HFFc6 (cell line): ENCODE measurements around the gene YJU2. TPM values are rescaled to one million over a fixed set of nuclear protein-coding genes. Genes with fewer than 3 reads are reported as not detected.

Source experiments
- DNase-seq: peaks from one replicate; pipeline ENCODE4 v3.0.0-alpha.2; 2018
- H3K27ac Mint-ChIP-seq: 2 replicates; pipeline ENCODE4 v1.8.0; 2020; ENCODE audit warnings: mild to moderate bottlenecking, mixed read lengths
- H3K27me3 Mint-ChIP-seq: 2 replicates; pipeline ENCODE4 v1.8.0; 2021; ENCODE audit warnings: mild to moderate bottlenecking, moderate library complexity, mixed read lengths; ENCODE audit not compliant: insufficient read depth
- H3K36me3 Mint-ChIP-seq: 2 replicates; pipeline ENCODE4 v1.8.0; 2021; ENCODE audit warnings: low read depth, mixed read lengths
- H3K4me1 Mint-ChIP-seq: 2 replicates; pipeline ENCODE4 v1.8.0; 2020; ENCODE audit warnings: low read depth, mixed read lengths
- H3K4me3 Mint-ChIP-seq: 2 replicates; pipeline ENCODE4 v1.8.0; 2020; ENCODE audit warnings: mild to moderate bottlenecking, moderate library complexity, mixed read lengths
- H3K9me3 Mint-ChIP-seq: 2 replicates; pipeline ENCODE4 v1.8.0; 2020; ENCODE audit warnings: mild to moderate bottlenecking, mixed read lengths
- CTCF ChIP-seq: fragments of 200-600 bp; sonication (generic); IDR thresholded peaks from 2 replicates; pipeline ENCODE4 v1.5.0; 2021; ENCODE audit warnings: antibody characterized with exemption, mild to moderate bottlenecking
- long read RNA-seq: library from polyadenylated mRNA; unstranded; transcript quantifications from one replicate; pipeline ENCODE4 v2.0.0, GENCODE V29; 2019
- total RNA-seq, 6 experiments: library from RNA; stranded (reverse); fragmentation: NEBNext Ultra II Directional; extraction: Animal tissue kit (Norgen Biotek cat#: 25700); gene quantifications; 2 replicates in 1 of 6; 3 replicates in 5 of 6; pipeline ENCODE4 v1.2.3, GENCODE V29; 2021

YJU2 gene
- 10 to 100 TPM; 12.0 to 17.7 (median 16.1) TPM for total RNA-seq
- long read RNA-seq, transcript YJU2-201 (8 exons, 1,434 nt): major isoform, 18 of 21 reads
- long read RNA-seq, partial matches to known transcripts: 3 of 21 reads
- long read RNA-seq, other reads (novel, unspliced or antisense): 0 of 21 reads

DNA sequence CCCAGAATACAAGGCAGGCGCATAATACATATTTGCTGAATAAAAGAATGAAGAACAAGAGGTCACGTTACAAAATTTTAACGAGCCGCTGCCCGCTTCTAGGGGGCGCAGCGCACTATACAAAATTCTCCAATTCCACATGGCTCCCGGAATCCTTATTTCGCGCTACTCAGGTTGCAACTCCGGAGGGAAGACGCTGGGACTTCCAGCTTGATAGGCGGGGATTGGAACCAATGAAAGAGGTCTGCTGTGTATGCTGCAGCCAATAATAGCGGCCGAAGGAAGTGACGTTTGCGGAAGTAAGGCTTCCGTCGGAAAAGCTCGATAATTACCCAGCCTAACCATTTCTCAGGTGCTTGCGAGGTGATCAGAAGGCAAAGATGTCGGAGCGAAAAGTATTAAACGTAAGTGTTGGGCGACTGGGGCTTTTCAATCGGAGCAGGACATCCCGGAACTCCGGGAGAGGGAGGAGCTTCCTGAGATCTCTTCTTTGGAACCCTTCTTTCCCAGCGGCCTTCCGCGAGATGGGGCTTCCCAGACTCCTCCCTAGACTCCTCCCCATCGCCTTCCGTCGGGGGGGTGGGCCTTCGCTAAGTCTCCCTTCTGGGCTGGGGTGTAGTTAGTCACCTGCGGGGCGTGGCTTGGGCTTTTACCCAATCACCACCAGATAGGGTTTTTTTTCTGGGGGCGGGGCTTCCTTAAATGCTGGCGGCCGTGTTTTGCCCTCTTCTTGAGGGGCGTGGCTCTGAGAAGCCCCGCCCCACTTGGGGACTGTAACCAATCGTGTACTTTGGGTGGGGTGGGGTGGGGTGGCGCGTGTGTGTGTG is at the start of gene YJU2:
TSS of gene YJU2 (plus strand) at position 314 of the 827 bp plus-strand sequence. CDS start at position 381, 67 bp downstream.
- Mint-ChIP-seq H3K9me3 (peaks cover 4% of the 10 kb centered on the region), H3K27ac (peak within 1 kb of the TSS; percentile 100), H3K4me3 (peak within 1 kb of the TSS; percentile 98), H3K27me3 (peaks cover 9% of the 10 kb centered on the region), H3K4me1 (peaks cover 5% of the 10 kb centered on the region), H3K36me3 (peaks cover 24% of the 10 kb centered on the region)
- peak; percentile 74 for TF ChIP-seq CTCF
- DNase-seq: peak; percentile 98

DNA sequence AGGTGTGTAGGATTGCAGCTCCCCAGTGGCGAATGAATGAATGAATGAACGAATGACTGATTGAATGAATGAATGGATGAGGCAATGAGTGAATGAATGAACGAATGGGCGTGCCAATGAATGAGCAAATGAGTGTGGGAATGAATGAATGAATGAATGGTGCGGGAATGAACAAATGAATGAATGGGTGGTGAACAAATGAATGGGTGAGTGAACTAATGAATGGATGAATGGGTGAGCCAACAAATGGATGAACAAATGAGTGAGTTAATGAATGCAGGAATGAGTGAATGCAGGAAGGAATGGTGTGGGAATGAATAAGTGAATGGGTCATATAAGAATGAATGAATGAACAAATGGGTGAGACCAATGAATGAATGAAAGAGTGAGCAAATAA is 49.7 kb upstream of the YJU2 start:
- H3K36me3 Mint-ChIP-seq: peaks cover 9% of the 10 kb centered on the region; the same call in 1 of the 2 replicates
- no peak for TF ChIP-seq CTCF
- no peak overlapping the region for H3K4me3 Mint-ChIP-seq
- H3K9me3 Mint-ChIP-seq: peaks cover 6% of the 10 kb centered on the region
- no peak for DNase-seq
- H3K27ac Mint-ChIP-seq: no peak overlapping the region
- peaks cover 12% of the 10 kb centered on the region for H3K4me1 Mint-ChIP-seq
- peaks cover 44% of the 10 kb centered on the region for H3K27me3 Mint-ChIP-seq

- Mint-ChIP-seq H3K4me3 (no peak overlapping the region; the same call in 1 of the 2 replicates), H3K27ac (no peak overlapping the region), H3K9me3 (peaks cover 6% of the 10 kb centered on the region), H3K36me3 (peaks cover 9% of the 10 kb centered on the region; the same call in 1 of the 2 replicates), H3K4me1 (peaks cover 12% of the 10 kb centered on the region), H3K27me3 (peaks cover 41% of the 10 kb centered on the region)
- no peak for DNase-seq
- no peak for TF ChIP-seq CTCF
Observed at GRCh38 chr19:4197625-4198466, 49.0 kb upstream of the YJU2 start.

- H3K36me3 Mint-ChIP-seq: peaks cover 9% of the 10 kb centered on the region; the same call in 1 of the 2 replicates
- peaks cover 6% of the 10 kb centered on the region for H3K9me3 Mint-ChIP-seq
- peaks cover 12% of the 10 kb centered on the region for H3K4me1 Mint-ChIP-seq
- H3K27ac Mint-ChIP-seq: no peak overlapping the region
- DNase-seq: no peak
- H3K4me3 Mint-ChIP-seq: no peak overlapping the region
- H3K27me3 Mint-ChIP-seq: peaks cover 34% of the 10 kb centered on the region
- TF ChIP-seq CTCF: no peak
Observed at GRCh38 chr19:4198467-4199126, 48.3 kb upstream of the YJU2 start.
